C4-2B (cell line): ENCODE data around the gene LXN.

ENCODE experiments used
- ZFX ChIP-seq: fragments of 450-650 bp; IDR thresholded peaks from 2 replicates; pipeline ENCODE4 v1.6.1; 2017
- TF ChIP-seq, protein P1 (sequence below): fragments of 450-650 bp; conservative IDR thresholded peaks from 2 replicates; pipeline ENCODE4 v1.5.1; 2017; ENCODE audit warnings: mild to moderate bottlenecking

DNA sequence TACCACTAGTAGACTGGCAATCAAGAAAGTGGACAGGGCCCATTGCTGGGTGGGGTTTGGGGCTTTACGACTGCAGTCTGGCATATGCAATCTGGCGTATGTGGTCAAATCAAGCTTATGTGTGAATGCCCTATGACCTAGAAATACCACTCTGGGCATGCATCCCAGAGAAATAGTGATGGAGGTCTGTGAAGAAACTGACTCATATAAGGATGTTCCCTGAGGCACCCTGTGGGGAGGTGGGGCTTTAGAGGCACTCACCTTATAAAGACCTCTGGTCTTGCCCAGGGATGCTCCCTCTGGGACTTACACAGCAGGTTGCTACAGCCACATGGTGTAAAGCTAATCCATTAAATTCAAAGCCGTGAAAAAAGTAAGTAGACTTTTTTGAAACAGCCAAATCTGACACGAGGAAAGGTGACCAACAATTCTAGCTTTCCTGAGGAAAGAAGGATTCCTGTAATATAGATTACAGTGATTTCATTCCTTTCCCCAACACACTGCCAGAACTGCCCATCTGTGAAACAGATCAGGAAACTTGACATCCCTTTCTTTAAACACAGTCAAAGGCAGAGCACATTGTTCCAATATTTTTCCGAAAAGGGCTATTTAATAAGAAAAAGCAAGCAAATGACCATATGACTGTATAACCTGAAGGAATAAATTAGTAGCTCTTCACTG is 46.2 kb upstream of the LXN start:
- TF ChIP-seq, protein P1, sequence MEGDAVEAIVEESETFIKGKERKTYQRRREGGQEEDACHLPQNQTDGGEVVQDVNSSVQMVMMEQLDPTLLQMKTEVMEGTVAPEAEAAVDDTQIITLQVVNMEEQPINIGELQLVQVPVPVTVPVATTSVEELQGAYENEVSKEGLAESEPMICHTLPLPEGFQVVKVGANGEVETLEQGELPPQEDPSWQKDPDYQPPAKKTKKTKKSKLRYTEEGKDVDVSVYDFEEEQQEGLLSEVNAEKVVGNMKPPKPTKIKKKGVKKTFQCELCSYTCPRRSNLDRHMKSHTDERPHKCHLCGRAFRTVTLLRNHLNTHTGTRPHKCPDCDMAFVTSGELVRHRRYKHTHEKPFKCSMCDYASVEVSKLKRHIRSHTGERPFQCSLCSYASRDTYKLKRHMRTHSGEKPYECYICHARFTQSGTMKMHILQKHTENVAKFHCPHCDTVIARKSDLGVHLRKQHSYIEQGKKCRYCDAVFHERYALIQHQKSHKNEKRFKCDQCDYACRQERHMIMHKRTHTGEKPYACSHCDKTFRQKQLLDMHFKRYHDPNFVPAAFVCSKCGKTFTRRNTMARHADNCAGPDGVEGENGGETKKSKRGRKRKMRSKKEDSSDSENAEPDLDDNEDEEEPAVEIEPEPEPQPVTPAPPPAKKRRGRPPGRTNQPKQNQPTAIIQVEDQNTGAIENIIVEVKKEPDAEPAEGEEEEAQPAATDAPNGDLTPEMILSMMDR: no peak
- TF ChIP-seq ZFX: no peak
